ENCODE measurements around the gene EGFL7.

EGFL7 gene

DNA sequence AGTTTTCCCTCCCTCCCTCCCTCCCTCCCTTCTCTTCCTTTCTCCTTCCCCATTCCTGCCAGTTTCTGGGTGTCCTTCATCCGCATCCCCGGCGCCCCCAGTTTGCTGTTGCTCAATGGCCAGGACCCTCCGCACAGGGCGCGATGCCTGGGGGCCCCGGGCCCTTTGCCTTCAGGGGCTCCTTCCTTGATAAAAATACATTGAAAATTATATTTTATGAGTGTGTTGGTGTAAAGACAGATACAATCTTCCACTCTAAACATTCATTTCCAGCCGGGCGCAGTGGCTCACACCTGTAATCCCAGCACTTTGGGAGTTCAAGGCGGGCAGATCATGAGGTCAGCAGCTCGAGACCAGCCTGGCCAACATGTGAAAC is 32.1 kb downstream of the EGFL7 start:
- Histone ChIP-seq H3K27me3 (replicated peaks) (peaks cover 2% of the 10 kb centered on the region), H3K4me3 (ENCODE audit: low read depth, low read length) (no peak overlapping the region), H3K36me3 (replicated peaks) (no peaks in the 10 kb centered on the region), H3K27ac (no peak overlapping the region)
- TF ChIP-seq, protein P1, sequence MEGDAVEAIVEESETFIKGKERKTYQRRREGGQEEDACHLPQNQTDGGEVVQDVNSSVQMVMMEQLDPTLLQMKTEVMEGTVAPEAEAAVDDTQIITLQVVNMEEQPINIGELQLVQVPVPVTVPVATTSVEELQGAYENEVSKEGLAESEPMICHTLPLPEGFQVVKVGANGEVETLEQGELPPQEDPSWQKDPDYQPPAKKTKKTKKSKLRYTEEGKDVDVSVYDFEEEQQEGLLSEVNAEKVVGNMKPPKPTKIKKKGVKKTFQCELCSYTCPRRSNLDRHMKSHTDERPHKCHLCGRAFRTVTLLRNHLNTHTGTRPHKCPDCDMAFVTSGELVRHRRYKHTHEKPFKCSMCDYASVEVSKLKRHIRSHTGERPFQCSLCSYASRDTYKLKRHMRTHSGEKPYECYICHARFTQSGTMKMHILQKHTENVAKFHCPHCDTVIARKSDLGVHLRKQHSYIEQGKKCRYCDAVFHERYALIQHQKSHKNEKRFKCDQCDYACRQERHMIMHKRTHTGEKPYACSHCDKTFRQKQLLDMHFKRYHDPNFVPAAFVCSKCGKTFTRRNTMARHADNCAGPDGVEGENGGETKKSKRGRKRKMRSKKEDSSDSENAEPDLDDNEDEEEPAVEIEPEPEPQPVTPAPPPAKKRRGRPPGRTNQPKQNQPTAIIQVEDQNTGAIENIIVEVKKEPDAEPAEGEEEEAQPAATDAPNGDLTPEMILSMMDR (IDR thresholded peaks at IDR 0.05; ENCODE audit: low read depth, low read length, missing control alignments): no peak
- DNase-seq: no peak
- in situ Hi-C loops (cut with HindIII; ENCODE audit: low pct_ligation_motif_present, low sequenced_read_pairs): no loop called here

DNA sequence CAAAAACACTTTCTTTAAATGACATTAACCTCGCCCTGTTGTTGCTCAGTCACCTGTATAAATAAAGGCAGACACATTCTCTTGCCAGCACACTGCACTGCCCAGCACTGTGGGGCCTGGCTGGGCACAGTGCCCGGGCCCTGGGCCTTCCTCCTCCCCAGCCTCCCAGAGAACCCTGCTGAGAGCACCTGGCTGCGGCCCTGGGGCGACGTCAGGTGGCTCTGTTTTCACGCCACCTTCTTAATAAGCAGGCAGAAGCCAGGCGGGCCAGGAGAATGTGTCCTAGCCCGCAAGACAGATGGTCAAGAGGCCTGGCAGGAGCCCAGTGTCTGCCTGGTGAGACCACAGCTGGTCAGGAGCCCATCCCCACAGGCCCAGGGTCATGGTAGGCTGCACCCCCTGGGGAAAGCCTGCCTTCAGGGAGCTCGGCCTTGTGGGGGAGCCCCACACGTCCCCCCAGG is 32.7 kb downstream of the EGFL7 start:
- TF ChIP-seq, protein P1 (IDR thresholded peaks at IDR 0.05; ENCODE audit: low read depth, low read length, missing control alignments): no peak
- H3K4me3 ChIP-seq (ENCODE audit: low read depth, low read length): no peak overlapping the region
- in situ Hi-C loops (cut with HindIII; ENCODE audit: low pct_ligation_motif_present, low sequenced_read_pairs): no loop called here
- H3K27me3 ChIP-seq (replicated peaks): peaks cover 2% of the 10 kb centered on the region
- no peak overlapping the region for H3K27ac ChIP-seq
- H3K36me3 ChIP-seq (replicated peaks): no peaks in the 10 kb centered on the region
- no peak for DNase-seq

DNA sequence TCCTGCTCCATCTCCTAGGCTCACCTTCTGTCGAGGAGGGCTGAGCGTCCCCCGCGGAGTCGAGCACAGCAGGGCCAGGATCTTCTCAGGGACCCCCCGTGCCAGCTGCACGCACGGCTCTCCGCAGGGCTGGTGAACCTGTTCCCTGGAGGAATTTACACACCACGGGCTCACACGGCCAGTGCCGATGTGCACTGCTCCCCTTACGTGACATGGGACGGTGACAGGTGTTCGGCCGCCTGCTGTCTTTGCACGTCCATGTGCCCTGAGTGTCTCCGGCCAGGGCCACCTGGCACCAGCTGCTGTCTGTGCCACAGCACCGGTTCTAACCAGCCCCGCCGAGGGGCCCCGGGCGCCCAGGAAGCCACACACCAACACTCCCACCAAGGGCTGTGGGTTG is 33.2 kb downstream of the EGFL7 start:
- no peak for DNase-seq
- no peak overlapping the region for H3K4me3 ChIP-seq (ENCODE audit: low read depth, low read length)
- H3K27me3 ChIP-seq (replicated peaks): peaks cover 2% of the 10 kb centered on the region
- no peaks in the 10 kb centered on the region for H3K36me3 ChIP-seq (replicated peaks)
- TF ChIP-seq, protein P1 (IDR thresholded peaks at IDR 0.05; ENCODE audit: low read depth, low read length, missing control alignments): no peak
- in situ Hi-C loops (cut with HindIII; ENCODE audit: low pct_ligation_motif_present, low sequenced_read_pairs): no loop called here
- no peak overlapping the region for H3K27ac ChIP-seq

DNA sequence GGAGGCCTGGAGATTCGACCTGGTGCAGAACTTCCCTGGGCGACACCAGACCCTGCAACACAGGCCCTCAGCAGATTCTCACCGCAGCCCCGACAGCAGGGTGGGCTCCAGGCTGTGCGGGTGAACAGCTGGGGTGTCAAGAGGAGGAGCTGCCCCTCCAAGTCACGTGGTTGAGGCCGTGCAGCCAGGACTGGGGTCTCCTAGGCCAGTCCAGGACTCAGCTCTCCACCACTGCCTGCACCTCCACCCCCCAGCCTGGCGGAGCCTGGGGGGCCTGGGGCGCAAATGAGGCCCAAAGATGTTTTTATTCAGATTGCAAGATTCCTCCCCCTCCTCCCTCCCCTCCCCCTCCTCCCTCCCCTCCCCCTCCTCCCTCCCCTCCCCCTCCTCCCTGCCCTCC is 33.8 kb downstream of the EGFL7 start:
- peaks cover 7% of the 10 kb centered on the region for H3K27me3 ChIP-seq (replicated peaks)
- in situ Hi-C loops (cut with HindIII; ENCODE audit: low pct_ligation_motif_present, low sequenced_read_pairs): no loop called here

DNA sequence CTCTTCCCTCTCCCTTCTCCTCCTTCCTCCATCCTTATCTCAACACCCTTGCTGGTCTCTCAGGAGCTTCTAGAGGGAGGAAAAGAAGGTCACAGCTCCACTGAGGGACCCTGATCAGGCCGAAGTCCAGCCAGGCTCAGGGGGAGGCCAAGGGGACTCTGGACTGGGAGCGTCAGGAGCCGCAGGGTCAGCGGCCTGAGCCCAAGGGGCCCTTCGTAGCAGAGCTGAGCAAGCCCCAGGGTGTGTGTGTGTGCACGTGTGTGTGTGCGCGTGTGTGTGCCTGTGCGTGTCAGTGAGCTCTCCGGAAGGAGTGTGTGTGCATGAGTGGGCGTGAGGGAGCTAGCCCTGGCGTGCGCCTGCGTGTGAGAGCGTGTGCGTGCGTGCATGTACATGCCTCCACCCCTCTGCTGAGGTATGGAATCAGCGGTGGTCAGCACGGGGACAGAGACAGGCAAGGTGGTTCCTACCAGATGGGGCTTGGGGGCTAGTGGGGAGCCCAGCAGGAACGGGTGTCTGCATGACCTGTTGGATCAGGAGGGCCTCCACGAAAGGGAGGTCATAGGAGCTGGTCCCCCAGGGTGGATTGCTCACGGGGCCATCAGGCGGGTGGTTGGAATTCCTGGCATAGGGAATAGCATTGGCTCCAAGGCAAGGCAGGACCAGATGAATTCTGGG is 34.6 kb downstream of the EGFL7 start:
- Histone ChIP-seq H3K27ac (no peak overlapping the region), H3K36me3 (replicated peaks) (no peaks in the 10 kb centered on the region), H3K27me3 (replicated peaks) (peaks cover 12% of the 10 kb centered on the region), H3K4me3 (ENCODE audit: low read depth, low read length) (no peak overlapping the region)
- in situ Hi-C loops (cut with HindIII; ENCODE audit: low pct_ligation_motif_present, low sequenced_read_pairs): no loop called here
- no peak for DNase-seq
- TF ChIP-seq, protein P1 (IDR thresholded peaks at IDR 0.05; ENCODE audit: low read depth, low read length, missing control alignments): no peak

More for the DNA sequence above, 33.8 kb downstream of the EGFL7 start:
- DNase-seq: no peak
- no peaks in the 10 kb centered on the region for H3K36me3 ChIP-seq (replicated peaks)
- TF ChIP-seq, protein P1 (IDR thresholded peaks at IDR 0.05; ENCODE audit: low read depth, low read length, missing control alignments): no peak
- H3K27ac ChIP-seq: no peak overlapping the region
- no peak overlapping the region for H3K4me3 ChIP-seq (ENCODE audit: low read depth, low read length)
